ENCODE measurements around the gene TMEM161B.
"Not testable (repeated sequence)": the region's sequence is repeated elsewhere in the genome, so short reads cannot be mapped to it uniquely, and the experiment has no call there.

TMEM161B gene

GRCh38 chr5:88248743-88249540, 19.7 kb downstream of the TMEM161B start:
- DNase-seq (ENCODE audit: low spot score): no peak

GRCh38 chr5:88248094-88248493, 20.6 kb downstream of the TMEM161B start:
- no peak for DNase-seq (ENCODE audit: low spot score)

GRCh38 chr5:88245893-88246244, 22.8 kb downstream of the TMEM161B start:
- no peak for DNase-seq (ENCODE audit: low spot score)

- no peak for DNase-seq (ENCODE audit: low spot score)
Measured at GRCh38 chr5:88245241-88245892, 23.3 kb downstream of the TMEM161B start.

GRCh38 chr5:88244686-88245085, 24.0 kb downstream of the TMEM161B start:
- no peak for DNase-seq (ENCODE audit: low spot score)

- DNase-seq (ENCODE audit: low spot score): not testable (repeated sequence)
Measured at GRCh38 chr5:88243493-88243892, 25.2 kb downstream of the TMEM161B start.

GRCh38 chr5:88238732-88239131, 29.9 kb downstream of the TMEM161B start:
- DNase-seq (ENCODE audit: low spot score): no peak

GRCh38 chr5:88236866-88237642, 31.6 kb downstream of the TMEM161B start:
- DNase-seq (ENCODE audit: low spot score): no peak

GRCh38 chr5:88235828-88236227, 32.8 kb downstream of the TMEM161B start:
- DNase-seq (ENCODE audit: low spot score): no peak

- DNase-seq (ENCODE audit: low spot score): no peak
Measured at GRCh38 chr5:88235346-88235745, 33.3 kb downstream of the TMEM161B start.

- no peak for DNase-seq (ENCODE audit: low spot score)
Measured at GRCh38 chr5:88230546-88231066, 38.0 kb downstream of the TMEM161B start.

- DNase-seq (ENCODE audit: low spot score): no peak
Measured at GRCh38 chr5:88226881-88227450, 41.7 kb downstream of the TMEM161B start.

- no peak for DNase-seq (ENCODE audit: low spot score)
Measured at GRCh38 chr5:88214655-88215054, 54.0 kb downstream of the TMEM161B start.

GRCh38 chr5:88207575-88207974, 61.1 kb downstream of the TMEM161B start:
- DNase-seq (ENCODE audit: low spot score): no peak

GRCh38 chr5:88203981-88204750, 64.5 kb downstream of the TMEM161B start:
- DNase-seq (ENCODE audit: low spot score): peak; percentile 5

GRCh38 chr5:88195636-88196035, 73.0 kb downstream of the TMEM161B start:
- DNase-seq (ENCODE audit: low spot score): no peak

GRCh38 chr5:88193896-88194295, 74.7 kb downstream of the TMEM161B start:
- DNase-seq (ENCODE audit: low spot score): no peak

GRCh38 chr5:88190106-88190834, 78.4 kb downstream of the TMEM161B start:
- DNase-seq (ENCODE audit: low spot score): no peak

GRCh38 chr5:88189484-88189883, 79.2 kb downstream of the TMEM161B start:
- DNase-seq (ENCODE audit: low spot score): not testable (repeated sequence)

- DNase-seq (ENCODE audit: low spot score): no peak
Measured at GRCh38 chr5:88188458-88189132, 80.0 kb downstream of the TMEM161B start.

Measured in D341Med (cell line).